Stimulated activated CD4-positive, alpha-beta T cell treated with anti-CD3 and anti-CD28 coated beads, Interleukin-2, amount 100 ng/mL, for 24 hours (primary cell): ENCODE measurements around the gene SUV39H1.
"Not testable (repeated sequence)": the region's sequence is repeated elsewhere in the genome, so short reads cannot be mapped to it uniquely, and the experiment has no call there.

ENCODE experiments used
- DNase-seq, 2 donors: peaks; one replicate each; pipeline ENCODE4 v3.0.0-alpha.2; 2020

Gene SUV39H1

GRCh38 chrX:48696301-48696908 is at the start of gene SUV39H1:
SUV39H1 (plus strand) TSS chrX:48696734; CDS start chrX:48696785, 51 bp downstream.
- peak; percentile 81 to 83 for DNase-seq

- DNase-seq, result peak in 1 of 2 donors; percentile 25
Observed at GRCh38 chrX:48648336-48648751, 48.2 kb upstream of the SUV39H1 start.

- DNase-seq, result no peak
Observed at GRCh38 chrX:48649102-48649501, 47.4 kb upstream of the SUV39H1 start.

GRCh38 chrX:48652055-48652579 is 44.4 kb upstream of the SUV39H1 start:
- not testable (repeated sequence) for DNase-seq

GRCh38 chrX:48654746-48655145 is 41.8 kb upstream of the SUV39H1 start:
- DNase-seq, result not testable (repeated sequence)

- DNase-seq, result not testable (repeated sequence)
Observed at GRCh38 chrX:48659686-48660085, 36.8 kb upstream of the SUV39H1 start.

- no peak for DNase-seq
Observed at GRCh38 chrX:48663241-48663640, 33.3 kb upstream of the SUV39H1 start.

- no peak for DNase-seq
Observed at GRCh38 chrX:48664156-48664555, 32.4 kb upstream of the SUV39H1 start.

GRCh38 chrX:48665991-48666390 is 30.5 kb upstream of the SUV39H1 start:
- DNase-seq, result no peak

- DNase-seq, result no peak
Observed at GRCh38 chrX:48666649-48667048, 29.9 kb upstream of the SUV39H1 start.

GRCh38 chrX:48667509-48667908 is 29.0 kb upstream of the SUV39H1 start:
- DNase-seq, result no peak

- not testable (repeated sequence) for DNase-seq
Observed at GRCh38 chrX:48668187-48668586, 28.3 kb upstream of the SUV39H1 start.

- DNase-seq, result peak; percentile 86 to 88
Observed at GRCh38 chrX:48676106-48676892, 20.2 kb upstream of the SUV39H1 start.

- peak; percentile 21 to 24 for DNase-seq
Observed at GRCh38 chrX:48676893-48677270, 19.7 kb upstream of the SUV39H1 start.

GRCh38 chrX:48677516-48677915 is 19.0 kb upstream of the SUV39H1 start:
- no peak for DNase-seq

- peak in 1 of 2 donors; percentile 23 for DNase-seq
Observed at GRCh38 chrX:48680467-48680866, 16.1 kb upstream of the SUV39H1 start.

- DNase-seq, result not testable (repeated sequence)
Observed at GRCh38 chrX:48680925-48681324, 15.6 kb upstream of the SUV39H1 start.

GRCh38 chrX:48681539-48682183 is 14.9 kb upstream of the SUV39H1 start:
- DNase-seq, result no peak

- not testable (repeated sequence) for DNase-seq
Observed at GRCh38 chrX:48682795-48683194, 13.7 kb upstream of the SUV39H1 start.

GRCh38 chrX:48683411-48683982 is 13.0 kb upstream of the SUV39H1 start, which contains the start of gene WAS:
WAS (plus strand) TSS chrX:48683799; CDS start chrX:48683854, 55 bp downstream.
- DNase-seq, result peak; percentile 42 to 48

GRCh38 chrX:48684134-48684533 is 12.4 kb upstream of the SUV39H1 start:
- no peak for DNase-seq

GRCh38 chrX:48685416-48685815 is 11.1 kb upstream of the SUV39H1 start:
- no peak for DNase-seq

GRCh38 chrX:48688531-48689150 is 7.9 kb upstream of the SUV39H1 start:
- DNase-seq, result no peak
